HG02678 (cell line): Measurements from ENCODE around the gene HSPG2.
"Not testable (repeated sequence)": the region's sequence is repeated elsewhere in the genome, so short reads cannot be mapped to it uniquely, and the experiment has no call there.

Source experiments
- ATAC-seq: cut with Tn5 transposase; IDR thresholded peaks from one replicate; pipeline ENCODE4 v1.9.1; 2021; ENCODE audit warnings: mild to moderate bottlenecking, moderate library complexity; ENCODE audit not compliant: unreplicated experiment

The HSPG2 gene

GRCh38 chr1:21935393-21935804 lies 1.7 kb downstream of the HSPG2 start:
- no peak for ATAC-seq

GRCh38 chr1:21933397-21934248 lies 3.5 kb downstream of the HSPG2 start:
- ATAC-seq = no peak

- no peak for ATAC-seq
Observed at GRCh38 chr1:21932127-21932526, 5.0 kb downstream of the HSPG2 start.

GRCh38 chr1:21931171-21932093 lies 5.7 kb downstream of the HSPG2 start:
- no peak for ATAC-seq

GRCh38 chr1:21930629-21931170 lies 6.4 kb downstream of the HSPG2 start:
- no peak for ATAC-seq

- ATAC-seq = no peak
Observed at GRCh38 chr1:21930080-21930571, 7.0 kb downstream of the HSPG2 start.

- no peak for ATAC-seq
Observed at GRCh38 chr1:21927533-21928237, 9.4 kb downstream of the HSPG2 start.

- ATAC-seq = no peak
Observed at GRCh38 chr1:21926814-21927532, 10.1 kb downstream of the HSPG2 start.

- ATAC-seq = no peak
Observed at GRCh38 chr1:21926065-21926464, 11.0 kb downstream of the HSPG2 start.

- no peak for ATAC-seq
Observed at GRCh38 chr1:21925334-21925940, 11.7 kb downstream of the HSPG2 start.

GRCh38 chr1:21924503-21925005 lies 12.6 kb downstream of the HSPG2 start:
- no peak for ATAC-seq

GRCh38 chr1:21922090-21923013 lies 14.8 kb downstream of the HSPG2 start:
- ATAC-seq = no peak

GRCh38 chr1:21921100-21921875 lies 15.8 kb downstream of the HSPG2 start:
- ATAC-seq = no peak

GRCh38 chr1:21919520-21919919 lies 17.6 kb downstream of the HSPG2 start:
- ATAC-seq = no peak

- ATAC-seq = not testable (repeated sequence)
Observed at GRCh38 chr1:21917239-21917631, 19.9 kb downstream of the HSPG2 start.

GRCh38 chr1:21916447-21917238 lies 20.5 kb downstream of the HSPG2 start:
- no peak for ATAC-seq
